Hepatocyte (in vitro differentiated cells): ENCODE measurements around the gene ZNF814. TPM values are rescaled to one million over a fixed set of nuclear protein-coding genes. Genes with fewer than 3 reads are reported as not detected.
A peak's percentile ranks its signal among the peaks of the same experiment; 100 is the strongest.
"Not testable (repeated sequence)": the region's sequence is repeated elsewhere in the genome, so short reads cannot be mapped to it uniquely, and the experiment has no call there.

Experiments used
- DNase-seq: peaks from one replicate; pipeline ENCODE4 v3.0.0-alpha.2; 2016; ENCODE audit warnings: low spot score
- H2AFZ ChIP-seq: fragments of 200-600 bp; sonication (generic); 2 replicates; pipeline ENCODE4 v1.6.0; 2016; ENCODE audit warnings: antibody characterized with exemption, mild to moderate bottlenecking
- H3K27ac ChIP-seq: fragments of 200-600 bp; sonication (generic); 2 replicates; pipeline ENCODE4 v1.5.1; 2016; ENCODE audit warnings: mild to moderate bottlenecking
- H3K27me3 ChIP-seq: fragments of 200-600 bp; sonication (generic); 2 replicates; pipeline ENCODE4 v1.6.1; 2016
- H3K36me3 ChIP-seq: fragments of 200-600 bp; sonication (generic); replicated peaks from 2 replicates; pipeline ENCODE4 v1.5.1; 2016; ENCODE audit warnings: low read depth; ENCODE audit not compliant: insufficient read depth
- H3K4me1 ChIP-seq: fragments of 200-600 bp; sonication (generic); 2 replicates; pipeline ENCODE4 v1.5.1; 2016; ENCODE audit warnings: mild to moderate bottlenecking, moderate library complexity; ENCODE audit not compliant: insufficient read depth
- H3K4me2 ChIP-seq: fragments of 200-600 bp; sonication (generic); 2 replicates; pipeline ENCODE4 v1.6.0; 2016
- H3K4me3 ChIP-seq: fragments of 200-600 bp; sonication (generic); 2 replicates; pipeline ENCODE4 v1.5.1; 2016; ENCODE audit warnings: mild to moderate bottlenecking
- H3K79me2 ChIP-seq: fragments of 200-600 bp; sonication (generic); 2 replicates; pipeline ENCODE4 v1.6.0; 2017; ENCODE audit warnings: mild to moderate bottlenecking
- H3K9me2 ChIP-seq: fragments of 200-600 bp; sonication (generic); replicated peaks from 2 replicates; pipeline ENCODE4 v1.6.0; 2017; ENCODE audit warnings: mild to moderate bottlenecking; ENCODE audit not compliant: insufficient read depth
- H3K9me3 ChIP-seq: fragments of 200-600 bp; sonication (generic); 2 replicates; pipeline ENCODE4 v1.5.1; 2016; ENCODE audit warnings: low read depth, mild to moderate bottlenecking
- H4K20me1 ChIP-seq: fragments of 200-600 bp; sonication (generic); 2 replicates; pipeline ENCODE4 v1.6.0; 2016; ENCODE audit warnings: mild to moderate bottlenecking; ENCODE audit not compliant: insufficient read depth, poor library complexity, severe bottlenecking
- EZH2 ChIP-seq: fragments of 200-600 bp; sonication (generic); IDR thresholded peaks from 2 replicates; pipeline ENCODE4 v1.6.1; 2016; ENCODE audit warnings: antibody characterized with exemption, mild to moderate bottlenecking, borderline replicate concordance
- EZH2phosphoT487 ChIP-seq: fragments of 200-600 bp; sonication (generic); IDR thresholded peaks from one replicate; pipeline ENCODE4 v1.6.1; 2018; ENCODE audit warnings: antibody characterized with exemption, mild to moderate bottlenecking, low read depth, moderate library complexity; ENCODE audit not compliant: unreplicated experiment, severe bottlenecking
- WGBS: methylation state at CpG from one replicate; pipeline ENCODE4 v1.1.6; 2016; ENCODE audit warnings: low lambda C conversion rate; ENCODE audit errors: missing lambda C conversion rate; 5-methylcytosine and 5-hydroxymethylcytosine counted together
- polyA plus RNA-seq: library from polyadenylated mRNA; unstranded; fragments of >200 nt; fragmentation: Nextera tagmentation; extraction: Ambion mirVana; gene quantifications from 2 replicates; pipeline ENCODE4 v1.2.1, GENCODE V29; 2016
- total RNA-seq: library from RNA; depleted of rRNA; stranded (reverse); fragments of >200 nt; gene quantifications from 2 replicates; pipeline ENCODE4 v1.2.3, GENCODE V29; 2014
- TF ChIP-seq, protein P1 (sequence below): fragments of 200-600 bp; sonication (generic); IDR thresholded peaks from 2 replicates; pipeline ENCODE4 v1.5.1; 2016; ENCODE audit warnings: antibody characterized with exemption, mild to moderate bottlenecking; ENCODE audit not compliant: poor library complexity

The ZNF814 gene
- total and polyA plus RNA-seq, 2 experiments from 2014 or later = 16.1 to 19.2 TPM

- TF ChIP-seq EZH2phosphoT487 = no peak
- TF ChIP-seq EZH2 = no peak
- TF ChIP-seq, protein P1, sequence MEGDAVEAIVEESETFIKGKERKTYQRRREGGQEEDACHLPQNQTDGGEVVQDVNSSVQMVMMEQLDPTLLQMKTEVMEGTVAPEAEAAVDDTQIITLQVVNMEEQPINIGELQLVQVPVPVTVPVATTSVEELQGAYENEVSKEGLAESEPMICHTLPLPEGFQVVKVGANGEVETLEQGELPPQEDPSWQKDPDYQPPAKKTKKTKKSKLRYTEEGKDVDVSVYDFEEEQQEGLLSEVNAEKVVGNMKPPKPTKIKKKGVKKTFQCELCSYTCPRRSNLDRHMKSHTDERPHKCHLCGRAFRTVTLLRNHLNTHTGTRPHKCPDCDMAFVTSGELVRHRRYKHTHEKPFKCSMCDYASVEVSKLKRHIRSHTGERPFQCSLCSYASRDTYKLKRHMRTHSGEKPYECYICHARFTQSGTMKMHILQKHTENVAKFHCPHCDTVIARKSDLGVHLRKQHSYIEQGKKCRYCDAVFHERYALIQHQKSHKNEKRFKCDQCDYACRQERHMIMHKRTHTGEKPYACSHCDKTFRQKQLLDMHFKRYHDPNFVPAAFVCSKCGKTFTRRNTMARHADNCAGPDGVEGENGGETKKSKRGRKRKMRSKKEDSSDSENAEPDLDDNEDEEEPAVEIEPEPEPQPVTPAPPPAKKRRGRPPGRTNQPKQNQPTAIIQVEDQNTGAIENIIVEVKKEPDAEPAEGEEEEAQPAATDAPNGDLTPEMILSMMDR = no peak
- DNase-seq = peak; percentile 62
These were observed 74.8 kb downstream of the ZNF814 start for GRCh38 chr19:57813919-57814504.

DNA sequence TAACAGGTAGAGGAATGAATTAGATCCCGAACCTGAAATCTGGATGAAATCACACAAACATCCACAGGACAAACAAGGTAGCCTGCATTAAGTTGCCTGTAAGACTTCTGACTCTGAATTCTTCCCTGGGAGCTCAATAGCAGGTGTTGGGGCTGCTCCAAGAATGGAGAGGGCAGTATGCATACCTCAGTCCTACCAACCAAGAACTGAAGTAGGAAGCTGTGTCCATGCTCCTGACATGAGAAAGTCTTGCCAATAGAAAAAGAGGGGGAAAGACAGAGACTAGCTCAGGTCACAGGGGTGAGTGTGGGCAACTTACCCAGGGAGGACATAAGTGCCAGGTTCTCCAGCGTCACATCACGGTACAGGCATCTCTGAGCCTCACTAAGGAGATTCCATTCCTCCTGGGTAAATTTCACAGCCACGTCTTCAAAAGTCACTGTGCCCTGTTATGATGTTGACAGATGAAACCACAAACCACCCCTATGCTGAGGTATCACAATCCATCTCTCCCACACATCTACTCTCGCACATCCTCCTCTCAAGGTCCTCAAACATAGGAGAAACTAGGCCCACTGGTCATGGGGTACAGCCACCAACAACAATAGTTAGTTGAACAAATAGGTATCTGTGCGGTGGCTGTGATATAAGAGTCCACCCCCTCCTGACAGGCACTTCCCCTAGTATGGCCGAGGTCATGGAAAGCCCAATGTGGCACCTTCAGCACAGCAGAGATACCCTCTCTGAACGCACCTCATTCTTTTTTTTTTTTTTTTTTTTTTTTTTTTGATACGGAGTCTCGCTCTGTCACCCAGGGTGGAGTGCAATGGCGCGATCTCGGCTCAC, 75.6 kb downstream of the ZNF814 start:
- not testable (repeated sequence) for H4K20me1 ChIP-seq, H3K9me2 ChIP-seq, H3K36me3 ChIP-seq, H2AFZ ChIP-seq, H3K27me3 ChIP-seq, H3K9me3 ChIP-seq, DNase-seq
- peak overlapping the region; percentile 70 for H3K4me3 ChIP-seq
- peaks cover 50% of the 10 kb centered on the region for H3K79me2 ChIP-seq
- peak overlapping the region; percentile 94 for H3K27ac ChIP-seq
- peak overlapping the region; percentile 76 for H3K4me2 ChIP-seq
- peaks cover 25% of the 10 kb centered on the region for H3K4me1 ChIP-seq
- WGBS = 74% methylated on average over 11 of the region's 13 CpGs

More at GRCh38 chr19:57813919-57814504, 74.8 kb downstream of the ZNF814 start:
- Histone ChIP-seq H3K9me3 (no peaks in the 10 kb centered on the region), H3K79me2 (peaks cover 50% of the 10 kb centered on the region), H3K4me1 (peaks cover 29% of the 10 kb centered on the region), H3K27me3 (no peaks in the 10 kb centered on the region), H2AFZ (peak overlapping the region; percentile 45), H3K27ac (peak overlapping the region; percentile 90), H3K4me2 (peak overlapping the region; percentile 76), H3K36me3 (no peaks in the 10 kb centered on the region), H4K20me1 (no peaks in the 10 kb centered on the region), H3K9me2 (no peaks in the 10 kb centered on the region), H3K4me3 (peak overlapping the region; percentile 70)
- WGBS = 8% methylated on average over 13 of the region's 13 CpGs

DNA sequence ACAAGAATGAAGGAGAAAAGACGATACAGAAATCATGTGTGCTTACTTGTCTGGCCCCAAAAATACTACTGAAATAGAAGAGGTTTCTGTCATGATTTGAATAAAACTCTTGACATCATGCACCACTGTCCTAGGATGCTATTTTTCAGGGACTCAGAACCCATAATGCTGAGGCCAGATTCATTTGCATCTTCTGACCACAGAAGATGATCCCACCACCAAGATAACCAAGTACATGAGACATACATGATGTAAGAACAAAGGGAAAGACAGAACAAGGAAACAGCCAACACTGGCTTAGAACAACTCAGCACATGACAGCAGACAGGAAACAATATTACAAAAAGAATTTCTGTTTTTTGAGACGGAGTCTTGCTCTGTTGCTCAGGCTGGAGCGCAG, 76.6 kb downstream of the ZNF814 start:
- H3K4me3 ChIP-seq = no peak overlapping the region
- H3K4me1 ChIP-seq = peaks cover 25% of the 10 kb centered on the region
- WGBS = 93% methylated on average over 3 of the region's 3 CpGs
- no peaks in the 10 kb centered on the region for H3K36me3 ChIP-seq
- H3K27me3 ChIP-seq = no peaks in the 10 kb centered on the region
- H2AFZ ChIP-seq = no peak overlapping the region
- H4K20me1 ChIP-seq = no peaks in the 10 kb centered on the region
- peak overlapping the region; percentile 76 for H3K4me2 ChIP-seq
- H3K9me3 ChIP-seq = no peaks in the 10 kb centered on the region
- no peak for DNase-seq
- H3K9me2 ChIP-seq = no peaks in the 10 kb centered on the region
- peaks cover 51% of the 10 kb centered on the region for H3K79me2 ChIP-seq
- TF ChIP-seq EZH2phosphoT487 (no peak), EZH2 (no peak)
- TF ChIP-seq, protein P1 = no peak
- H3K27ac ChIP-seq = peak overlapping the region; percentile 94

DNA sequence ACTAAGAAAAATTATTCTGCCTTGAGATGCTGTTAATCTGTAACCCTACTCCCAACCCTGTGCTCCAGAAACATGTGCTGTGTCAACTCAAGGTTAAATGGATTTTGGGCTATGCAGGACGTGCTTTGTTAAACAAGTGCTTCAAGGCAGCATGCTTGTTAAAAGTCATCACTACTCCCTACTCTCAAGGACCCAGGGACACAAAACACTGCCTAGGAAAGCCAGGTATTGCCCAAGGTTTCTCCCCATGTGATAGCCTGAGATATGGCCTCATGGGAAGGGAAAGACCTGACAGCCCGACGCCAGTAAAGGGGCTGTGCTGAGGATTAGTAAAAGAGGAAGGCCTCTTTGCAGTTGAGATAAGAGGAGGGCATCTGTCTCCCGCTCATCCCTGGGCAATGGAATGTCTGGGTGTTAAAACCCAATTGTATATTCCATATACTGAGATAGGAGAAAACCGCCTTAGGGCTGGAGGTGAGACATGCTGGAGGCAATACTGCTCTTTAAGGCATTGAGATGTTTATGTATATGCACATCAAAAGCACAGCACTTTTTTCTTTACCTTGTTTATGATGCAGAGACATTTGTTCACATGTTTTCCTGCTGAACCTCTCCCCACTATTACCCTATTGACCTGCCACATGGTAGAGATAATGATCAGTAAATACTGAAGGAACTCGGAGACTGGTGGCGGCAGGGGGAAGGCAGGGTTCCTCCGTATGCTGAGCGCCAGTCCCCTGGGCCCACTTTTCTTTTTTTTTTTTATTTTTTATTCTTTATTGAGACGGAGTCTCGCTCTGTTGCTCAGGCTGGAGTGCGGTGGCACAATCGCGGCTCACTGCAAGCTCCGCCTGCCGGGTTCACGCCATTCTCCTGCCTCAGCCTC, 78.2 kb downstream of the ZNF814 start:
- H2AFZ ChIP-seq, H3K27me3 ChIP-seq, H3K9me3 ChIP-seq, H4K20me1 ChIP-seq, H3K4me3 ChIP-seq, H3K36me3 ChIP-seq, H3K9me2 ChIP-seq: not testable (repeated sequence)
- H3K27ac ChIP-seq = peak overlapping the region; percentile 94
- peaks cover 26% of the 10 kb centered on the region for H3K4me1 ChIP-seq
- H3K4me2 ChIP-seq = peak overlapping the region; percentile 76
- peak; percentile 60 for DNase-seq
- H3K79me2 ChIP-seq = peaks cover 65% of the 10 kb centered on the region
- WGBS = 35% methylated on average over 17 of the region's 17 CpGs
